Measurements from ENCODE around the gene GPR146. TPM values are rescaled to one million over a fixed set of nuclear protein-coding genes. Genes with fewer than 3 reads are reported as not detected.

Gene GPR146
- total and polyA plus RNA-seq, 2 experiments from 2014 or later, result 4.3 to 9.7 TPM

GRCh38 chr7:1096156-1097119 is 52.1 kb downstream of the GPR146 start:
- 91% methylated on average over 43 to 44 of the region's 44 CpGs for WGBS, 2 experiments (ENCODE audit: low coverage in 1 of 2, low lambda C conversion rate in 2 of 2, missing lambda C conversion rate in 2 of 2)
- Histone ChIP-seq H3K36me3 (ENCODE audit: low read depth) (no peaks in the 10 kb centered on the region), H3K9me2 (ENCODE audit: insufficient read depth) (no peaks in the 10 kb centered on the region), H2AFZ (no peak overlapping the region), H3K27ac (no peak overlapping the region), H3K4me3 (no peak overlapping the region), H3K4me2 (ENCODE audit: unreplicated experiment) (no peak overlapping the region), H3K79me2 (ENCODE audit: insufficient read depth) (no peaks in the 10 kb centered on the region), H4K20me1 (ENCODE audit: insufficient read depth) (no peaks in the 10 kb centered on the region), H3K27me3 (replicated peaks; ENCODE audit: insufficient read depth) (no peaks in the 10 kb centered on the region), H3K9ac (no peak overlapping the region), H3K4me1 (ENCODE audit: insufficient read depth) (no peaks in the 10 kb centered on the region), H3F3A (ENCODE audit: insufficient read depth) (no peaks in the 10 kb centered on the region), H3K9me3 (ENCODE audit: low read depth) (no peaks in the 10 kb centered on the region)
- in situ Hi-C loops (cut with MboI), result no loop called here
- DNase-seq, result no peak
- no peak for TF ChIP-seq EZH2phosphoT487 (IDR thresholded peaks at IDR 0.05; ENCODE audit: insufficient read depth, low read depth)
- TF ChIP-seq EZH2 (IDR thresholded peaks at IDR 0.05; ENCODE audit: insufficient read depth, poor library complexity, severe bottlenecking), result no peak

- DNase-seq, result no peak
- Histone ChIP-seq H3F3A (ENCODE audit: insufficient read depth) (no peaks in the 10 kb centered on the region), H3K9me3 (ENCODE audit: low read depth) (no peaks in the 10 kb centered on the region), H3K9ac (no peak overlapping the region), H3K9me2 (ENCODE audit: insufficient read depth) (no peaks in the 10 kb centered on the region), H3K36me3 (ENCODE audit: low read depth) (no peaks in the 10 kb centered on the region), H3K4me3 (no peak overlapping the region), H3K79me2 (ENCODE audit: insufficient read depth) (no peaks in the 10 kb centered on the region), H3K4me1 (ENCODE audit: insufficient read depth) (no peaks in the 10 kb centered on the region), H2AFZ (no peak overlapping the region), H3K4me2 (ENCODE audit: unreplicated experiment) (no peak overlapping the region), H4K20me1 (ENCODE audit: insufficient read depth) (no peaks in the 10 kb centered on the region), H3K27ac (no peak overlapping the region), H3K27me3 (replicated peaks; ENCODE audit: insufficient read depth) (no peaks in the 10 kb centered on the region)
- WGBS, 2 experiments (ENCODE audit: low coverage in 1 of 2, low lambda C conversion rate in 2 of 2, missing lambda C conversion rate in 2 of 2), result 85 to 92% methylated on average over 10 to 13 of the region's 13 CpGs
- TF ChIP-seq EZH2phosphoT487 (IDR thresholded peaks at IDR 0.05; ENCODE audit: insufficient read depth, low read depth) (no peak), EZH2 (IDR thresholded peaks at IDR 0.05; ENCODE audit: insufficient read depth, poor library complexity, severe bottlenecking) (no peak)
- in situ Hi-C loops (cut with MboI), result no loop called here
These were observed 52.8 kb downstream of the GPR146 start for GRCh38 chr7:1097120-1097504.

- no peaks in the 10 kb centered on the region for H3K27me3 ChIP-seq (replicated peaks; ENCODE audit: insufficient read depth)
- H3K9me3 ChIP-seq (ENCODE audit: low read depth), result no peaks in the 10 kb centered on the region
- H3K4me2 ChIP-seq (ENCODE audit: unreplicated experiment), result no peak overlapping the region
- no peaks in the 10 kb centered on the region for H3K9me2 ChIP-seq (ENCODE audit: insufficient read depth)
- no peak overlapping the region for H3K9ac ChIP-seq
- no peak overlapping the region for H3K4me3 ChIP-seq
- WGBS, 2 experiments (ENCODE audit: low coverage in 1 of 2, low lambda C conversion rate in 2 of 2, missing lambda C conversion rate in 2 of 2), result 96 to 97% methylated on average over 41 to 43 of the region's 43 CpGs
- H3K36me3 ChIP-seq (ENCODE audit: low read depth), result no peaks in the 10 kb centered on the region
- DNase-seq, result no peak
- H3K4me1 ChIP-seq (ENCODE audit: insufficient read depth), result no peaks in the 10 kb centered on the region
- H4K20me1 ChIP-seq (ENCODE audit: insufficient read depth), result no peaks in the 10 kb centered on the region
- H2AFZ ChIP-seq, result no peak overlapping the region
- H3K27ac ChIP-seq, result no peak overlapping the region
- in situ Hi-C loops (cut with MboI), result no loop called here
- H3K79me2 ChIP-seq (ENCODE audit: insufficient read depth), result no peaks in the 10 kb centered on the region
- TF ChIP-seq EZH2phosphoT487 (IDR thresholded peaks at IDR 0.05; ENCODE audit: insufficient read depth, low read depth), result no peak
- TF ChIP-seq EZH2 (IDR thresholded peaks at IDR 0.05; ENCODE audit: insufficient read depth, poor library complexity, severe bottlenecking), result no peak
- H3F3A ChIP-seq (ENCODE audit: insufficient read depth), result no peaks in the 10 kb centered on the region
These were observed 54.2 kb downstream of the GPR146 start for GRCh38 chr7:1098243-1099153.

- Histone ChIP-seq H4K20me1 (ENCODE audit: insufficient read depth) (no peaks in the 10 kb centered on the region), H3K4me3 (no peak overlapping the region), H3K9ac (no peak overlapping the region), H3K79me2 (ENCODE audit: insufficient read depth) (no peaks in the 10 kb centered on the region), H3K27me3 (replicated peaks; ENCODE audit: insufficient read depth) (no peaks in the 10 kb centered on the region), H3K4me1 (ENCODE audit: insufficient read depth) (no peaks in the 10 kb centered on the region), H3F3A (ENCODE audit: insufficient read depth) (no peaks in the 10 kb centered on the region), H3K27ac (no peak overlapping the region), H2AFZ (no peak overlapping the region), H3K9me2 (ENCODE audit: insufficient read depth) (no peaks in the 10 kb centered on the region), H3K4me2 (ENCODE audit: unreplicated experiment) (no peak overlapping the region), H3K9me3 (ENCODE audit: low read depth) (no peaks in the 10 kb centered on the region), H3K36me3 (ENCODE audit: low read depth) (no peaks in the 10 kb centered on the region)
- 95 to 96% methylated on average over 14 to 26 of the region's 26 CpGs for WGBS, 2 experiments (ENCODE audit: low coverage in 1 of 2, low lambda C conversion rate in 2 of 2, missing lambda C conversion rate in 2 of 2)
- no peak for DNase-seq
- in situ Hi-C loops (cut with MboI), result no loop called here
- TF ChIP-seq EZH2 (IDR thresholded peaks at IDR 0.05; ENCODE audit: insufficient read depth, poor library complexity, severe bottlenecking) (no peak), EZH2phosphoT487 (IDR thresholded peaks at IDR 0.05; ENCODE audit: insufficient read depth, low read depth) (no peak)
These were observed 54.8 kb downstream of the GPR146 start for GRCh38 chr7:1099154-1099542.

Data from GM23248 (cell line).